ENCODE results near the gene MED4. TPM values are rescaled to one million over a fixed set of nuclear protein-coding genes. Genes with fewer than 3 reads are reported as not detected.

The MED4 gene
- total RNA-seq, 1 experiment from 2014 or later, result 46.9 TPM

DNA sequence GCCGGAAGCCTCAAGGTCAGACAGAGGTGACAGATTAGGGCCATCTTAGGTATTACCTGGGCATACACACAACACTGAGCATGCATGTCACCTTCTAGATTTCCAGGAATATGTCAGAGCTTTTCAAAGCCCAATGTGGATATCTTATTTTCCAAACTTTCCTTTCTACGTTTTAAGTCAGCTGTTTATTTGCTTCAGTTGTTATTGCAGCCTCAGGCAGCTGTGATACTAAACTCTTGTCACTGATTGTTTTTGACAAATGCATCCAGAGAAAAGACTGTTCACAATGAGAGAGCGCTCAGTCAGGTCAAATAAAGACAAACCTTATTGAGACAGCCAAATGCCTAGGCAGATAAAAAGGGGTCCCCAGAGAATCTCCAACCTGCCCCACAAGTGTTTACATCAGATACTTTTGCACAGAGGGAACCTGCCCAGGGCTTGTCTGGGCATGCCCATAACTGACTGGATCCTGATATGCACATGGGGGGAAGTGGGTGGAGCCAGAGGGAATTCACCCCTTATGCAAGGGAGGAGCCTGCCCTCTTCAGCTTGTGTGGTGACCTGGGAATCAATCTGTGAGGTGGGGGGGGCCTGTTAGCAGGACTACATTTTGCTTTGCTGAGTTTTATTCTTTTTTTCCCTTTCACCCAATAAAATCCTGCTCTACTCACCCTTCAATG is 28.5 kb downstream of the MED4 start:
- ChIA-PET POLR2A (no interaction called here), CTCF (no interaction called here), RAD21 (ENCODE audit: low non-redundant PET in 1 of 2, low total read pairs in 2 of 2, uncharacterized antibody in 2 of 2, unreplicated experiment in 2 of 2) (no interaction called here)
- H3K4me1 ChIP-seq (ENCODE audit: control insufficient read depth in 1 of 2, insufficient read depth in 2 of 2, low read length in 2 of 2), result peaks cover 4 to 15% of the 10 kb centered on the region in 2 experiments; a peak in 3 of 4 replicates
- ATAC-seq (peak; percentile 89), DNase-seq (ENCODE audit: low read depth, low spot score) (no peak)
- intact Hi-C loops (cut with micrococcal nuclease), result no loop called here
- TF ChIP-seq, protein P1, sequence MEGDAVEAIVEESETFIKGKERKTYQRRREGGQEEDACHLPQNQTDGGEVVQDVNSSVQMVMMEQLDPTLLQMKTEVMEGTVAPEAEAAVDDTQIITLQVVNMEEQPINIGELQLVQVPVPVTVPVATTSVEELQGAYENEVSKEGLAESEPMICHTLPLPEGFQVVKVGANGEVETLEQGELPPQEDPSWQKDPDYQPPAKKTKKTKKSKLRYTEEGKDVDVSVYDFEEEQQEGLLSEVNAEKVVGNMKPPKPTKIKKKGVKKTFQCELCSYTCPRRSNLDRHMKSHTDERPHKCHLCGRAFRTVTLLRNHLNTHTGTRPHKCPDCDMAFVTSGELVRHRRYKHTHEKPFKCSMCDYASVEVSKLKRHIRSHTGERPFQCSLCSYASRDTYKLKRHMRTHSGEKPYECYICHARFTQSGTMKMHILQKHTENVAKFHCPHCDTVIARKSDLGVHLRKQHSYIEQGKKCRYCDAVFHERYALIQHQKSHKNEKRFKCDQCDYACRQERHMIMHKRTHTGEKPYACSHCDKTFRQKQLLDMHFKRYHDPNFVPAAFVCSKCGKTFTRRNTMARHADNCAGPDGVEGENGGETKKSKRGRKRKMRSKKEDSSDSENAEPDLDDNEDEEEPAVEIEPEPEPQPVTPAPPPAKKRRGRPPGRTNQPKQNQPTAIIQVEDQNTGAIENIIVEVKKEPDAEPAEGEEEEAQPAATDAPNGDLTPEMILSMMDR (IDR thresholded peaks at IDR 0.05 in 2 of 3, conservative IDR thresholded peaks at IDR 0.05 in 1 of 3; ENCODE audit: borderline replicate concordance in 1 of 3, insufficient read depth in 1 of 3, low read depth in 2 of 3, low read length in 2 of 3), result no peak
- TF ChIP-seq JUND (IDR thresholded peaks at IDR 0.05), result no peak
- TF ChIP-seq, protein P2, sequence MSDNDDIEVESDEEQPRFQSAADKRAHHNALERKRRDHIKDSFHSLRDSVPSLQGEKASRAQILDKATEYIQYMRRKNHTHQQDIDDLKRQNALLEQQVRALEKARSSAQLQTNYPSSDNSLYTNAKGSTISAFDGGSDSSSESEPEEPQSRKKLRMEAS (IDR thresholded peaks at IDR 0.05), result no peak
- no peak for TF ChIP-seq CBX3 (IDR thresholded peaks at IDR 0.05; ENCODE audit: low read depth)
- TF ChIP-seq, protein P3, sequence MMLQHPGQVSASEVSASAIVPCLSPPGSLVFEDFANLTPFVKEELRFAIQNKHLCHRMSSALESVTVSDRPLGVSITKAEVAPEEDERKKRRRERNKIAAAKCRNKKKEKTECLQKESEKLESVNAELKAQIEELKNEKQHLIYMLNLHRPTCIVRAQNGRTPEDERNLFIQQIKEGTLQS (IDR thresholded peaks at IDR 0.05), result no peak
- TF ChIP-seq, protein P4, sequence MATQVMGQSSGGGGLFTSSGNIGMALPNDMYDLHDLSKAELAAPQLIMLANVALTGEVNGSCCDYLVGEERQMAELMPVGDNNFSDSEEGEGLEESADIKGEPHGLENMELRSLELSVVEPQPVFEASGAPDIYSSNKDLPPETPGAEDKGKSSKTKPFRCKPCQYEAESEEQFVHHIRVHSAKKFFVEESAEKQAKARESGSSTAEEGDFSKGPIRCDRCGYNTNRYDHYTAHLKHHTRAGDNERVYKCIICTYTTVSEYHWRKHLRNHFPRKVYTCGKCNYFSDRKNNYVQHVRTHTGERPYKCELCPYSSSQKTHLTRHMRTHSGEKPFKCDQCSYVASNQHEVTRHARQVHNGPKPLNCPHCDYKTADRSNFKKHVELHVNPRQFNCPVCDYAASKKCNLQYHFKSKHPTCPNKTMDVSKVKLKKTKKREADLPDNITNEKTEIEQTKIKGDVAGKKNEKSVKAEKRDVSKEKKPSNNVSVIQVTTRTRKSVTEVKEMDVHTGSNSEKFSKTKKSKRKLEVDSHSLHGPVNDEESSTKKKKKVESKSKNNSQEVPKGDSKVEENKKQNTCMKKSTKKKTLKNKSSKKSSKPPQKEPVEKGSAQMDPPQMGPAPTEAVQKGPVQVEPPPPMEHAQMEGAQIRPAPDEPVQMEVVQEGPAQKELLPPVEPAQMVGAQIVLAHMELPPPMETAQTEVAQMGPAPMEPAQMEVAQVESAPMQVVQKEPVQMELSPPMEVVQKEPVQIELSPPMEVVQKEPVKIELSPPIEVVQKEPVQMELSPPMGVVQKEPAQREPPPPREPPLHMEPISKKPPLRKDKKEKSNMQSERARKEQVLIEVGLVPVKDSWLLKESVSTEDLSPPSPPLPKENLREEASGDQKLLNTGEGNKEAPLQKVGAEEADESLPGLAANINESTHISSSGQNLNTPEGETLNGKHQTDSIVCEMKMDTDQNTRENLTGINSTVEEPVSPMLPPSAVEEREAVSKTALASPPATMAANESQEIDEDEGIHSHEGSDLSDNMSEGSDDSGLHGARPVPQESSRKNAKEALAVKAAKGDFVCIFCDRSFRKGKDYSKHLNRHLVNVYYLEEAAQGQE (IDR thresholded peaks at IDR 0.05; ENCODE audit: low read depth), result no peak
- no peak for TF ChIP-seq ELF1 (IDR thresholded peaks at IDR 0.05; ENCODE audit: borderline replicate concordance, low read depth)
- no peak for TF ChIP-seq RAD21 (IDR thresholded peaks at IDR 0.05; ENCODE audit: low read depth)
- TF ChIP-seq FOSL1 (IDR thresholded peaks at IDR 0.05; ENCODE audit: low read depth), result no peak
- no peak for TF ChIP-seq SP1 (IDR thresholded peaks at IDR 0.05; ENCODE audit: low read depth)
- TF ChIP-seq, protein P5, sequence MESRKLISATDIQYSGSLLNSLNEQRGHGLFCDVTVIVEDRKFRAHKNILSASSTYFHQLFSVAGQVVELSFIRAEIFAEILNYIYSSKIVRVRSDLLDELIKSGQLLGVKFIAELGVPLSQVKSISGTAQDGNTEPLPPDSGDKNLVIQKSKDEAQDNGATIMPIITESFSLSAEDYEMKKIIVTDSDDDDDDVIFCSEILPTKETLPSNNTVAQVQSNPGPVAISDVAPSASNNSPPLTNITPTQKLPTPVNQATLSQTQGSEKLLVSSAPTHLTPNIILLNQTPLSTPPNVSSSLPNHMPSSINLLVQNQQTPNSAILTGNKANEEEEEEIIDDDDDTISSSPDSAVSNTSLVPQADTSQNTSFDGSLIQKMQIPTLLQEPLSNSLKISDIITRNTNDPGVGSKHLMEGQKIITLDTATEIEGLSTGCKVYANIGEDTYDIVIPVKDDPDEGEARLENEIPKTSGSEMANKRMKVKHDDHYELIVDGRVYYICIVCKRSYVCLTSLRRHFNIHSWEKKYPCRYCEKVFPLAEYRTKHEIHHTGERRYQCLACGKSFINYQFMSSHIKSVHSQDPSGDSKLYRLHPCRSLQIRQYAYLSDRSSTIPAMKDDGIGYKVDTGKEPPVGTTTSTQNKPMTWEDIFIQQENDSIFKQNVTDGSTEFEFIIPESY (IDR thresholded peaks at IDR 0.05; ENCODE audit: extremely low read depth, insufficient replicate concordance, low read length), result no peak
- TF ChIP-seq POLR2A (IDR thresholded peaks at IDR 0.05; ENCODE audit: borderline replicate concordance, extremely low read depth, insufficient read depth, insufficient read length), result no peak
- TF ChIP-seq EZH2 (IDR thresholded peaks at IDR 0.05), result no peak
- TF ChIP-seq CEBPB (IDR thresholded peaks at IDR 0.05; ENCODE audit: low read depth), result no peak
- TF ChIP-seq EGR1 (IDR thresholded peaks at IDR 0.05; ENCODE audit: low read depth), result no peak
- no peak for TF ChIP-seq ZNF274 (IDR thresholded peaks at IDR 0.05; ENCODE audit: low read depth, low read length)
- peak overlapping the region; percentile 62 for H3K27ac ChIP-seq (ENCODE audit: low read depth, low read length)
- no peaks in the 10 kb centered on the region for H3K27me3 ChIP-seq (ENCODE audit: insufficient read depth, low read length)
- H4K20me1 ChIP-seq (ENCODE audit: insufficient read depth), result no peaks in the 10 kb centered on the region
- H2AFZ ChIP-seq (ENCODE audit: low read depth, low read length, poor library complexity, severe bottlenecking), result no peak overlapping the region
- peaks cover 0 to 57% of the 10 kb centered on the region in 2 experiments; a peak in 3 of 4 replicates for H3K36me3 ChIP-seq (ENCODE audit: control insufficient read depth in 1 of 2, insufficient read depth in 2 of 2, low read length in 2 of 2)
- H3K4me2 ChIP-seq (ENCODE audit: low read length), result no peak overlapping the region; the same call in 1 of the 2 replicates
- no peaks in the 10 kb centered on the region for H3K9me2 ChIP-seq (ENCODE audit: insufficient read depth)
- H3K9ac ChIP-seq (ENCODE audit: low read length), result no peak overlapping the region
- H3K4me3 ChIP-seq (replicated peaks in 1 of 2; ENCODE audit: low read depth in 1 of 2, low read length in 2 of 2), result no peak overlapping the region
- peaks cover 10 to 11% of the 10 kb centered on the region in 2 experiments; a peak in 3 of 4 replicates for H3K9me3 ChIP-seq (ENCODE audit: control insufficient read depth in 1 of 2, insufficient read depth in 1 of 2, low read depth in 1 of 2, low read length in 2 of 2)
- H3K79me2 ChIP-seq (ENCODE audit: insufficient read depth, low read length), result peaks cover 6% of the 10 kb centered on the region; the same call in 1 of the 2 replicates
- no TSS peak for BruUV-seq (replicated peaks)

All from HCT116 (cell line).